Upper lobe of left lung (tissue), 6 donors: ENCODE results near the gene PPP1R3F. TPM values are rescaled to one million over a fixed set of nuclear protein-coding genes. Genes with fewer than 3 reads are reported as not detected.

Experiments used
- ATAC-seq, 2 donors: fragments of 200-7000 bp; cut with Tn5 transposase; one replicate each; pipeline ENCODE4 v1.9.1; 2022; ENCODE audit warnings: mild to moderate bottlenecking in 2 of 2, moderate library complexity in 2 of 2; ENCODE audit not compliant: low FRiP score in 2 of 2
- DNase-seq, 2 donors: peaks; one replicate each; pipeline ENCODE4 v3.0.0-alpha.2; 2019 to 2020
- H3K27ac ChIP-seq, 4 donors: fragments of 200-600 bp; sonication (generic); one replicate each; pipeline ENCODE4 v1.5.1; 2016 to 2019
- H3K27me3 ChIP-seq, 4 donors: fragments of 200-600 bp; sonication (generic); one replicate each; pipeline ENCODE4 v1.5.1; 2017 to 2019
- H3K36me3 ChIP-seq, 4 donors: fragments of 200-600 bp; sonication (generic); one replicate each; pipeline ENCODE4 v1.5.1; 2016 to 2019
- H3K4me1 ChIP-seq, 4 donors: fragments of 200-600 bp; sonication (generic); one replicate each; pipeline ENCODE4 v1.5.1; 2018 to 2019
- H3K4me3 ChIP-seq, 4 donors: fragments of 200-600 bp; sonication (generic); one replicate each; pipeline ENCODE4 v1.5.1; 2017 to 2019; ENCODE audit warnings: mild to moderate bottlenecking in 2 of 4, moderate library complexity in 1 of 4
- H3K9me3 ChIP-seq, 4 donors: fragments of 200-600 bp; sonication (generic); one replicate each; pipeline ENCODE4 v1.5.1; 2018 to 2019
- CTCF ChIP-seq, 6 experiments: fragments of 450-650 bp in 4 of 6; fragments of 200-600 bp in 2 of 6; sonication (generic) in 2 of 6; IDR thresholded peaks; one replicate each; pipeline ENCODE4 v1.5.1; 2016 to 2019; ENCODE audit warnings: antibody characterized with exemption in 6 of 6
- EP300 ChIP-seq, 4 donors: sonication (generic); formaldehyde crosslinking; IDR thresholded peaks; one replicate each; pipeline ENCODE4 v1.5.1; 2017; ENCODE audit warnings: antibody characterized with exemption in 4 of 4, control low read depth in 2 of 4
- POLR2A ChIP-seq, 4 donors: fragments of 450-650 bp; IDR thresholded peaks; one replicate each; pipeline ENCODE4 v1.5.1; 2016 to 2017; ENCODE audit warnings: antibody characterized with exemption in 4 of 4, mild to moderate bottlenecking in 2 of 4
- POLR2AphosphoS5 ChIP-seq, 2 donors: sonication (generic); formaldehyde crosslinking; IDR thresholded peaks; one replicate each; pipeline ENCODE4 v1.5.1; 2017; ENCODE audit warnings: antibody characterized with exemption in 2 of 2
- WGBS, 2 donors: methylation state at CpG; one replicate each; pipeline ENCODE4 v1.1.5; 2017 to 2018; 5-methylcytosine and 5-hydroxymethylcytosine counted together
- total RNA-seq, 6 donors: library from RNA; depleted of rRNA in 4 of 6; stranded (reverse); fragments of >200 nt in 4 of 6; gene quantifications; one replicate each; pipeline versions ENCODE4 v1.1.0 to v1.2.1, GENCODE V29; 2016 to 2021
- donor health status: DM: no; HTN: no; CAD: no; lungs with moderate emphysema.
- donor health status: DM: no; HTN: yes; CAD: no; lungs with severe emphysema.

PPP1R3F gene
- total RNA-seq, 6 donors from 2014 or later, result 3.3 to 14.9 (median 7.1) TPM

- peak; percentile 96 to 97 for ATAC-seq
- H3K9me3 ChIP-seq, result peaks cover 0 to 7% (median 0%) of the 10 kb centered on the region in 4 donors
- TF ChIP-seq EP300 (IDR thresholded peaks at IDR 0.05) (no peak), POLR2A (IDR thresholded peaks at IDR 0.05) (peak in 2 of 4 donors; percentile 66 to 71), CTCF (IDR thresholded peaks at IDR 0.05) (no peak), POLR2AphosphoS5 (IDR thresholded peaks at IDR 0.05) (peak; percentile 59 to 69)
- H3K4me1 ChIP-seq, result peaks cover 7 to 30% (median 20%) of the 10 kb centered on the region in 4 donors
- peak overlapping the region; percentile 8 to 85 (median 60) for H3K4me3 ChIP-seq
- H3K27ac ChIP-seq, result peak overlapping the region; percentile 83 to 96 (median 93)
- H3K27me3 ChIP-seq, result no peaks in the 10 kb centered on the region
- no peaks in the 10 kb centered on the region for H3K36me3 ChIP-seq
- WGBS, 2 donors, result 0 to 38% methylated on average over 38 to 42 of the region's 45 CpGs
- peak; percentile 87 to 96 for DNase-seq
Observed at GRCh38 chrX:49269010-49269766, 405 bp upstream of the PPP1R3F start.

- no peaks in the 10 kb centered on the region for H3K27me3 ChIP-seq
- H3K4me3 ChIP-seq, result peak overlapping the region; percentile 23 to 85 (median 60)
- peaks cover 7 to 30% (median 20%) of the 10 kb centered on the region in 4 donors for H3K4me1 ChIP-seq
- WGBS, 2 donors, result 75% methylated on average over 65 of the region's 66 CpGs; no CpG with 5 or more reads in 1 of the 2 donors
- peak in 1 of 2 donors; percentile 87 for DNase-seq
- peak overlapping the region; percentile 83 to 96 (median 93) for H3K27ac ChIP-seq
- H3K9me3 ChIP-seq, result peaks cover 0 to 7% (median 0%) of the 10 kb centered on the region in 4 donors
- TF ChIP-seq POLR2A (IDR thresholded peaks at IDR 0.05) (no peak), CTCF (IDR thresholded peaks at IDR 0.05) (no peak), EP300 (IDR thresholded peaks at IDR 0.05) (no peak), POLR2AphosphoS5 (IDR thresholded peaks at IDR 0.05) (no peak)
- no peak for ATAC-seq
- no peaks in the 10 kb centered on the region for H3K36me3 ChIP-seq
Observed at GRCh38 chrX:49270249-49270921, 792 bp downstream of the PPP1R3F start.

- WGBS, 2 donors, result 71 to 90% methylated on average over 2 of the region's 2 CpGs
- peaks cover 7 to 30% (median 20%) of the 10 kb centered on the region in 4 donors for H3K4me1 ChIP-seq
- peaks cover 0 to 7% (median 0%) of the 10 kb centered on the region in 4 donors for H3K9me3 ChIP-seq
- no peaks in the 10 kb centered on the region for H3K36me3 ChIP-seq
- no peak for DNase-seq
- no peak for TF ChIP-seq POLR2A (IDR thresholded peaks at IDR 0.05)
- no peak for TF ChIP-seq EP300 (IDR thresholded peaks at IDR 0.05)
- TF ChIP-seq POLR2AphosphoS5 (IDR thresholded peaks at IDR 0.05), result no peak
- no peak for TF ChIP-seq CTCF (IDR thresholded peaks at IDR 0.05)
- no peaks in the 10 kb centered on the region for H3K27me3 ChIP-seq
- no peak overlapping the region for H3K4me3 ChIP-seq
- H3K27ac ChIP-seq, result no peak overlapping the region
- ATAC-seq, result no peak
Observed at GRCh38 chrX:49271341-49271740, 1.7 kb downstream of the PPP1R3F start.

- Histone ChIP-seq H3K36me3 (no peaks in the 10 kb centered on the region), H3K4me3 (no peak overlapping the region), H3K27ac (no peak overlapping the region), H3K27me3 (no peaks in the 10 kb centered on the region), H3K9me3 (peaks cover 0 to 7% (median 0%) of the 10 kb centered on the region in 4 donors), H3K4me1 (peaks cover 7 to 30% (median 20%) of the 10 kb centered on the region in 4 donors)
- DNase-seq (no peak), ATAC-seq (no peak)
- TF ChIP-seq CTCF (IDR thresholded peaks at IDR 0.05), result no peak
- TF ChIP-seq POLR2A (IDR thresholded peaks at IDR 0.05), result no peak
- TF ChIP-seq POLR2AphosphoS5 (IDR thresholded peaks at IDR 0.05), result no peak
- TF ChIP-seq EP300 (IDR thresholded peaks at IDR 0.05), result no peak
- 51 to 54% methylated on average over 6 of the region's 6 CpGs for WGBS, 2 donors
Observed at GRCh38 chrX:49272421-49272820, 2.8 kb downstream of the PPP1R3F start.
